Stimulated activated CD8-positive, alpha-beta memory T cell treated with anti-CD3 and anti-CD28 coated beads, Interleukin-7, amount 100 ng/mL, for 48 hours (primary cell): Measurements from ENCODE around the gene STAT4.

Source experiments
- DNase-seq, 2 donors: peaks; one replicate each; pipeline ENCODE4 v3.0.0-alpha.2; 2020; ENCODE audit warnings: low read depth in 1 of 2; ENCODE audit errors: extremely low read depth in 1 of 2

STAT4 gene

DNA sequence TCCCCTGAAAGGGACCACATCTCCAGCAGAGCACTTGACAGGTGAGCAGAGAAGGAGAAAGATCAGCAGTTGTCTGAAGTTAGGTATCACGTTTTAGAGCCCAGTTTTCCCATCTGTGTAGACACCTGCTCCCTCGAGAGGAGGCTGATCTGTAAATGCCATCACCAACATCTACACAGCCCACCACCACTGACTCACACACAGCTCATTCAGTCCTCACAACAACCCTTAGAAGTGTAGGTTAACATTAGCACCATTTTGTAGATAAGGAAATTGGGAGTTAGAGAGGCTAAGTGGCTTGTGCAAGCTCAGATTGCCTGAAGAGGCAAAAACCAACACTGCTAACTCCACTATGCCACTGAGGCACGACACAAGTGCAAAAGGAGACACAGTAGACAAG, 99.6 kb downstream of the STAT4 start:
- DNase-seq: no peak

- no peak for DNase-seq
These were observed 100.2 kb downstream of the STAT4 start for GRCh38 chr2:191050640-191050987.

DNA sequence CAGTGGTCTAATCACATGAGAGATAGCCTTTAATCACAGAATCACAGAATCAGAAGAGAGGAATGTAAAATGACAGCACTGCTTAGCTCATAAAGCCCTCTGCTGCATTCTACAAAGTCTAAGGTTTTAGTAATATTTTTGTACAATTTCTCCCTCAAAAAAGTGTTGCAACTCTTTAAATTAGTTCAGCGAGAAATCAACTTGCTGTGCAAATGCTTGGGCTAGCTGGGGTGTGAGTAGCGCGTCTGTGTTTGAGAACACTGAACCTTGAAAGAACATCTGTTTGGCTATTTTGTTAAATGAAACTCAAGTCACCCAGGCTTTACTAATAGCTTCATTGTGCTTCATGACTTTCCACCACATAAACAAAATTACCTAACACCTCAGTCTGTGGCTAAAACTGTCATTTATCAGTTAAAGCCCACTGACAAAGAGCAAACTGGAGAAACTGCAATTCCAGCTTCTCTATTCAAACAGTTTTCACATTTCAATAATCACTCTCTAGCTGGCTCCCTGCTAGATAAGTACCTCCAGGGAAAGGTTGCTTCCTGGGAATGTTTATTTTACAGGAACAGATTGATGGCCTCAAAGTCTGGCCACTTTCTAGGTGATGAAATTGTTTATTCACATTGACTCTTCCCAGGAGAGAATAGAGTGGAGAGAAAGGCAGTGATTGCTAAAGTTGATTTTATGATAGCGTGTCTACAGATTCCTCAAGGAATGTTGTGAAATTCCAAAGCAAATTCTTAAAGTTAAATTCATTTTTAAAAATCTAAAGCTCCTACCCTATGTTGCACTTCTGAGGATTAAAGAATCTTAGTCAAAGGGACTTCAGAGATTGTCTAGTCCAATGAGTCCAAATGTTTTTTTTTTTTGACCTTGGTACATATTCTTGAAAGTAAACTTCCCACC, 100.8 kb downstream of the STAT4 start:
- no peak for DNase-seq

DNA sequence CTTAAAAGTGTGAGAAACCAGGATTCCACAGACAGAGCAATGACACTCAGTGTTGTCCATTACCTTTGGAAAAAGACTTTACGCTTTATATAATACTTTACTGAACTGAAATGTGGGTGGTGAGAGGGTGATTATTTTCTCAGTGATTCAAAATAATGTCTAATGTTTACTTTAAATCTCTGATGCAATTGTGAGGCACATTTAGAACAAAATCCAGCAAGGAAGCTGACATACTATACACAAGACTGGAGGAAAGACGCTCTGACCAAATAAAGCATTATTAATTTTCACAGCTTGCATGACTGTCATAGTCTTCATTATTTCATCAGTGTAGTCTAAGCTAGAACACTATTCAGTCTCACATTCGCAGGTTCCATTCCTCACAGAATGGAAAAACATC, 102.7 kb downstream of the STAT4 start:
- DNase-seq: no peak

DNA sequence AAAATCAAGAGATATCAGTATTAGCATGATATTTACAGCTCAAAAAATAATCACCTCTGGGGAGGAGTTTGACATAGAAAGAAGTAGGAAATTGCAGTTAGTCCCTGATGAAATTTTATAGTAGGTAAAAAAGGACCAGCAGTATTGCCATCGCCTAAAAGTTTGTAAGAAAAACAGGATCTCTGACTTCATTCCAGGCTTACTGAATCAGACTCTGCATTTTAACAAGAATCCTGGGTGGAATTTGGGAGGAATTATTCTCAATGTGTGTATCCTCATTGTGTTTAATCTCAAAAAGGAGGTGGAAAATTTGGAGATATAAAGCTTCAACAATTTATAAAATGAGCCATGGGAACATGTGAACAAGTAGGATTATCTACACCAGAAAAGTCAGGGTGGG, 105.7 kb downstream of the STAT4 start:
- DNase-seq: no peak

DNA sequence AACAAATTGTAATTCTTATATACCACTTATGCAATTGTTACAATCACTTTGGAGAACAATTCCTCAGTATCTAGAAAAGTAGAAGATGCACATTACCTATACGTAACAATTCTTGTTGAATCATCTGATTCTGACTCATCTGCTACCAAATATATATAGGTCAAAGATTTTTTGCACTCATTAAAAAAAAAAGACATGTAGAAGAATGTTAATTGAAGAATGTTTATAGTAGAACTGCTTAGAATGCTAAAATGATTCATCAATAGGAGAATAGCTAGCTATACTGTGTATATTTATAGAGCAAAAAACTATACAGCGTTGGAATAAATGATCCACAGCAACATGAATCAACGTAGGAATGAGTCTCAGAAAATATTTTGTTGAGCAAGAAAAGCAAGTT, 107.4 kb downstream of the STAT4 start:
- DNase-seq: no peak

DNA sequence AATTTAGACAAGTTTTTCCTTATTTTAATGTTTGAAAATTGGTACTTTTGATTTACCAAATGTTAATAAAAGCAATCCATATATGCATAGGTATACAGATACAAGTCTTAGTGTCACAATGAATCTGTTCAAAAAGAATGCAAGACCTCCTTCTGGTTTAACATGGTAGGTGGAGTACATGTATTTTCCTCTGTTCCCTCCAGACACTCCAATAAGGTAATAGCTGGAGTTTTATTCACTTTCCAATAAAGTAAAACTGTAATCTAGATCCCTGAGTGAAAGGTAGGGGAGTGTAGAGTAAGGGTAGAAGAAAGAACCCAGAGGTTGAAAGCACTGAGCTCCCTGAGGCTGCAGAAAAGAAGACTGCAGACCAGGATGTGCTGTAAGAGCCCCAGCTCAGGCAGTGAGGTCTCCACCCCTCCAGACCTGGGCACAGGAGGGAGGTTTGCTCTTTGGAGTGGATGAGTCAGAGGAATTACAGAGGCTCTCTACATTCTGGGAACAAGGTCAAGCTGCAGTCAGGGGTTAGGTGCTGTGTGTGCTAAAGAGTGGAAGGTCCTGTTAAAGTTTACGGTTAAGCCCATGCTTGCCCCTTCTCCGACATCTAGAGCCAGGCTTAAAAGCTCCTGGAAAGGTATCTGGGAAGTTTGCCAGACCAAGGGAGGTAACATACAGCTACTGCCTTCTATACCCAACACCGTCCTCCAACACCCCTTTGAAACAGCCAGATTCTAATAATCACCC, 109.2 kb downstream of the STAT4 start:
- DNase-seq: no peak

DNA sequence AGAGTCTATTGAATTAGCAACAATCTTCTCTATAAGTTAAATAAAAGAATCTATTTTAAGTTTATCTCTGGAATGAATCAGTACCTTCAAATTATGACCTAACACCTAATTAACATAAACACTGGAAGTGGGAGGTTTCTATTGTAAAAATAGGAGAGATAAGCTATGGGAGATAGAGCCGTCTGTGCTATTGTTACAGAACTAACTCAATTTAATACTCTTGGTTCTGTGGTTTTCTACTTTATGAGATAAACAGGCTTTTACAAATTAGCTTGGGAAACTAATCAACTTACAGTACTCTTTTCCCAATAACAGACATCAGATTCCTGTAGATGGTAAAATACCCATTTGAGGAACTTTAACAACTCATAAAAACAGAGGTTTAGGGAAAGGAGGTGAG, 111.2 kb downstream of the STAT4 start:
- no peak for DNase-seq

DNA sequence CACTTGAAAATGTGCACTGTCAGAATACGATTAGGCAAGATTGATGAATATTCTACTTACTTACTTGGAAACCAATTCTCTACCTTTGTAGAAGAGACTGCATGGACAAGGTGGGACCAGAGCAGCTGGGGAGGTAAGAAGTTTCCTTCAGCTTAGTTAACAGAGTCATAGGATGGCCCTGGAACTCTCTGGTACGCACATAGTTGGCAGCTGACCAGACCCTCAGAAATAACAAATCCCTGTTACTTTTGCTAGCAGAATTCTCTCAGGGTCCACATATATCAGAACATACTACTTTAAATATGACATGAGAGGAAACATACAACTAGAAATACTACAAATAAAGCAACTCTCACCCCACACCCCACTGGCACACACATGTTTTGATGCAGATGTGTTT, 112.1 kb downstream of the STAT4 start:
- DNase-seq: no peak

- DNase-seq: no peak
These were observed 112.5 kb downstream of the STAT4 start for GRCh38 chr2:191038241-191038725.

DNA sequence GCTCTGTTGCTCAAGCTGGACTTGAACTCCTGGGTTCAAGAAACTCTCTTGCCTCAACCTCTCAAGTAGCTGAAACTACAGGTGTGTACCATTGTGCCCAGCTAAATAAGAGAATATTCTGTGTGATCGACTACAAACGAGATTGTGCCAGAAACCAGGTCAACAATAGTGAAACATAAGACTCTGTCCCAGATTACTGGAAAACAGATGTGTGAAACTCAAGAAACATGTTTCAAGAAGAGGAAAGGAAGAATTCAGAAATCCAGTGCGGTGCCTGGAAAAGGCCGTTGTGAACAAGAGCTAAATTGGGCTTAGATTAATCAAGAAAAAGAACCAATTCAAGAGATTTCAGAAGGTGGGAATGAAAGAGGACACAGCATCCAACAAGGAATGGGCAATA, 113.4 kb downstream of the STAT4 start:
- DNase-seq: no peak

DNA sequence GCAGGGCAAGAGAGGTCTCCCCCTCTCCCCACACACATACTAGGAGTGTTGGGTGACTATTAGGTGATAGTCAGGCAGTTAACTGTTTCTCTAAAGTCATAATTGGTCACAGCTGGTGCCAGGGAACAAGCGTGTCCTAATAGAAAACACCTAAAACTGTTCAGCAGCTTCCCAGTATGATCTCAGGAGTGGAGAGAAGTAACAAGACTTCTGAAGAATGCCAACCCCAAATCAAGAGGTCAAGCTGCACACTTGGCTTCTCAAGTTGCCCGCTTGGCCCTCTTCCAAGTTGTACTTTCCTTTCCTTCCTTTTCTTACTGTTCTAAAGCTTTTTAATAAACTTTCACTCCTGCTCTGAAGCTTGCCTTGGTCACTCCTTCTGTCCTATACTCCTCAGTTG, 114.4 kb downstream of the STAT4 start:
- DNase-seq: no peak

- no peak for DNase-seq
These were observed 118.0 kb downstream of the STAT4 start for GRCh38 chr2:191032588-191033429.

DNA sequence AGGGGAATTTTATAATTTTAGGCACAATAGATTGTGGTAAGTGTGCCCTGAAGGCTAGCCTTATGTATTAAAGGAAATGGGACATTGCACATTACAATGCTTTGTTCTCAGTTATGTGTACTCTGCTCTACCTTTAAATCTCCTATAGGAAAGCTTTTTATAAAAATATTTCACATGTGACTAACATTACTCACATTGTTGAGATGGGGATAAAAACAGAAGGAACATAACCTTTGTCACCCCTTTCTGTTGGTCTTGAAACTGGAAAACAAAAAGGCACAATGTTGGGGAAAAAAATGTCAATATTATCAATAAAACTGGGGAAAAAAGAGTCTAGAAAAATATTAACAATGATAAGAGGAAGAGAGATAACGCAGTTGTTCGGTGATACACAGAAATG, 119.5 kb downstream of the STAT4 start:
- no peak for DNase-seq

GRCh38 chr2:191030521-191031154, 120.2 kb downstream of the STAT4 start:
- DNase-seq: no peak

DNA sequence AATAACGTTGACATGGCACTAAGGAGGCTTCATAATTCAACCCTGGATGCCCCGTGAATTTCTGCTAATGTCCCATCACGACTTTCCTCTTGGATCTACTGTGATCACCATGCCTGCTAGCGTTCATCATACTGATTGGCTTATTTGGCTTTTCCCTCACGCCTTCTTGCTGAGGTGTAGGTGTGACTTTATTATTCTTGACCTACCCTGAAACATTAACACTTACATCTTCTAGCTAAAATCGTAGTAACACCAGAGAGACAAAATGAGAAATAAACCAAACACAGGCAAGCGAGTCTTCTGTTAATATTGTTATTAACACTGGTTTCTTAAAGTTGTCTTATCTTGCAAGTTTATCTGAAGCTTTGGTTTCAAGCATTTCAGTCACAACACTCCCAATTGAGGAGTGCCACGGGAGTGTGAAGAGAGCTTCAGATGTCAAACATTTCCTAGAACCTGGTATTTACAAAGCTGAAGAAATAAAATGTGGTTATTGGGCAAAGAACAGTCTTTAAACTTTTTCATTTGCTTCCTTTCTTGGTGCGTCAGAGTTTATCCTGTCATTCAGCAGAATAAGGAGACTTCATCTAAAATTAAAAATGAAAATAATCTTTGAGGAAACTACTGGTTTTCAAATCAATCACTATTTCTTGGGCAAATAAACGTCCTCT, 121.4 kb downstream of the STAT4 start:
- no peak for DNase-seq

DNA sequence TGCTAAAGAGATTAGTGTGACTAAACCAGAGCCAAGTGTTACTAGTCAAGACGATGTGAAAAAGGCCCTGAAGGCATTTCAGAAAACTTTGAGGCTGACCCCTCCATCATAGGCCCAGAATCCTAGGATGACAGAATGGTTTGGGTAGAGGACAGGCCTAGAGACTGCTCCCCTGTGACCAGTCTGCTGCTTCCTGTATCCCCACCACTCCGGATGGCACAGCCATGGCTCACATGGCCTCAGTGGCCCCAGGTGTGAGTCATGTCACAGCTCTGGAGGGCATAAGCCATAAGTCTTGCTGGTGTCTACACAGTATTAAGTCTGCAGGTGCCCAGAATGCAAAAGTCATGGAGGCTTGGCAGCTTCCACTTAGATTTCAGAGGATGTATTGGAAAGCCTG, 124.4 kb downstream of the STAT4 start:
- DNase-seq: no peak

DNA sequence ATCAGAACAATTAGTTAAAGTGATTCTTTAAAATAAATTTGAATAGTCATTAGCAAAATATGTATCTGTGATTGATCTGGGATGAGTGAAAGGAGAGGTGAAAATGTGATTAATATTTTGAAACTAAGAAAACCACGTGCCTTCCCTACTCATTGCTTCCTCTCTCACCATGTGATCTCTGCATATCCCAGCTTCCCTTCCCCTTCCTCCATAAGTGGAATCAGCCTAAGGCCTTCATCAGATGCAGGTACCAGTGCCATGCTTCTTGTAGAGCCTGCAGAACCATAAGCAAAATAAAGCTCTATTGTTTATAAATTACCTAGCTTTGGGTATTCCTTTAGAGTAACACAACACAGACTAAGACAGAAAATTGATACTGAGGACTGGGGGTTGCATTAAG, 125.7 kb downstream of the STAT4 start:
- DNase-seq: no peak

DNA sequence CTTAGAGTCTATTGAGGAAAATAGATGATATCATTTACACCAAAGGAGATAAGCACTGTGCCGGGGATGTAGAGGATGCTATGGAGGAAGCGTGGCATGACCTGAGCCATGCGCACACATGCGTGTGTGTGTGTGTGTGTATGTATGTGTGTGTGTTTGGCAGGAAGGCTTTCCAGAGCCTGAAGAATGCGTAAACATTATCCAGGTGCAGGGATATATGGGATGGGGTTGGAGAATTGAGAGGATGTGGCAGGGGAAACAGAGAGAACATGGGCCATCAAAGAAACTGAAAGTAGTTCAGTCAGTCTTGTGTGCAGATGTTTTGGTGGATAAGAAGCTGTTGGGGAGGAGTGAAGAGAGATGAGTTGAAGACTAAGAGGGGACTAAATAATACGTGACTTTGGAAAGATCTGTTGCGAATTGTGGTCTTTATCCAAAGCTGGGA, 127.5 kb downstream of the STAT4 start:
- DNase-seq: no peak

DNA sequence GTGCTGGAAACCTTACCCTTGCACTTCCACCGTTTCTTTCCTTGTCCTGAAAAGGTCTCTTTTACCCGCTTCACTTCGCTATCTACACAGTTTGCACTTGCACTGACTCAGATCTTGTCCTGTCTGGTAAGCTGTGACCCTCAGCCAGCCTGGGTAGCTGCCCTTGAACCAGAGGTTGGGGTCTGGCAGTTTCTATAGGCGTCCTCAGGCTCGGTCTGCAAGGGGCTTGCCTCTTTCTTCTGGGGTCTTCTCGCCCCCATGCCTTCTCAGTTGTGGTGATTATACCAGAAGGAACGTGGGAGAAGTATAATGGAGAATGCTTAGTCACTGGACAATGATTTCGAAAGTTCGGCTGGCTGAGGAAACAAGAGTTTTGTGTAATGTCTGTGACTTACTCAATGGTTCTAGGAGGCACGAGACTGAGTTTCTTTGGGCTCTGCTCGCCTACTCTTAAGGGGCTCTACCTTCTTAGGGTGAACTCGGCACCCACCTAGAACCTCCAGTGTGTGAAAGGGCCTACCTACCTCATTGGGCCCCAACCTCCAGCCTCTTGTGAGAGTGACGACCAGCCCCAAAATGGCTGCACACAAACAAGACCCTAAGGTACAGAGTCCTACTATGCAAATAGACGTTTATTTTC, 129.9 kb downstream of the STAT4 start:
- peak in 1 of 2 donors; percentile 50 for DNase-seq
